Stimulated activated effector memory CD8-positive, alpha-beta T cell treated with anti-CD3 and anti-CD28 coated beads, Interleukin-12 subunit alpha, Interleukin-12 subunit beta, amount 100 ng/mL, for 72 hours (primary cell): ENCODE measurements around the gene GTF2A1L.
"Not testable (repeated sequence)": the region's sequence is repeated elsewhere in the genome, so short reads cannot be mapped to it uniquely, and the experiment has no call there.

ENCODE experiments used
- ATAC-seq: fragments of 150-1000 bp; cut with Tn5 transposase; 2 replicates; pipeline ENCODE4 v1.10.0; 2021
- DNase-seq, 2 donors: peaks; one replicate each; pipeline ENCODE4 v3.0.0; 2021 to 2022; ENCODE audit warnings: low spot score in 2 of 2
- H3K27ac Mint-ChIP-seq: one replicate; pipeline ENCODE4 v1.8.0; 2022; ENCODE audit warnings: mild to moderate bottlenecking, mixed read lengths
- H3K36me3 Mint-ChIP-seq: one replicate; pipeline ENCODE4 v1.8.0; 2022; ENCODE audit warnings: mild to moderate bottlenecking, mixed read lengths
- H3K4me1 Mint-ChIP-seq: one replicate; pipeline ENCODE4 v1.8.0; 2022; ENCODE audit warnings: mixed read lengths
- H3K4me3 Mint-ChIP-seq: one replicate; pipeline ENCODE4 v1.8.0; 2022; ENCODE audit warnings: mild to moderate bottlenecking, mixed read lengths
- H3K9me3 Mint-ChIP-seq: one replicate; pipeline ENCODE4 v1.8.0; 2022; ENCODE audit warnings: mixed read lengths

Gene GTF2A1L

DNA sequence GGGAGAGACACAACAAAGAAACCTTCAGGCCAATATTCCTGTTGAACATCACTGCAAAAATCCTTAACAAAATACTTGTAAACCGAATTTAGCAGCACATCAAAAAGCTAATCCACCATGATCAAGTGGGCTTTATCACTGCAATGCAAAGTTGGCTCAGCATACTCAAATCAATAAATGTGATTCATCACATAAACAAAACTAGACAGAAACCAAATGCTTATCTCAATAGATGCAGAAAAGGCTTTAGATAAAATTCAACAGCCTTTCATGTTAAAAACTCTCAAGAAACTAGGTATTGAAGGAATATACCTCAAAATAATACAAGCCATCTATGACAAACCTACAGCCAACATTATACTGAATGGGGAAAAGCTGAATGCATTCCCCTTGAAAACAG lies 20.6 kb downstream of the GTF2A1L start:
- peaks cover 9% of the 10 kb centered on the region for H3K9me3 Mint-ChIP-seq
- H3K4me3 Mint-ChIP-seq = no peak overlapping the region
- ATAC-seq (no peak), DNase-seq (no peak)
- no peak overlapping the region for H3K27ac Mint-ChIP-seq
- no peaks in the 10 kb centered on the region for H3K4me1 Mint-ChIP-seq
- no peaks in the 10 kb centered on the region for H3K36me3 Mint-ChIP-seq

DNA sequence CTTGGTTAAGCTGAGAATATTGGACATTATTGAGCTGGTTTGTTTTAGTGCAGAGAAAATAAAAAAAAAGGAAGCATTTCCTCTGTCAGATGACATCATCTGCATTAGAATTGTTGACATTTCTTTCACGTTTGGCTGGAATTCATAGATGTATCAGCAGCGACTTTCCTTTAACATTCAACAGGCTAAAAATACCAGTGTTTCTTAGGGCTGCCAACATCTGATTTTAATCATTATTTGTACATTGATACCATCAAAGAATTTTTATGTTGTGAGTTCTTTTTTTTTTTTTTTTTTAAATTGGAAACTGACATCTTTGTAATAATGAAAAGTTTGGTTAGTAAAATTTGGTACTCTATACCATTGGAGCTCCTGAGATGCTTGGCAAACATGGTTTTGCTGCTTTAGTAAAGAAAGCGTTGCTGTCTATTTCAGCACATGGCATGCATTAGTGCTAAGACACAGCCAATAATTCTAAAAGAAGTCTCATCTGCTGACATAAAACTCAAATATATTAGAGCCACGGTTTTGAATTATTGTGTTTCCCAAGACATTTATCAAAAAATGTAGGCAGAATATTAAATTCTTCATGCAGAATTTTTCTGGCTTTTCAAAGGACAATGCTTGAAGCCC lies 33.6 kb downstream of the GTF2A1L start:
- H3K4me3 Mint-ChIP-seq = no peak overlapping the region
- DNase-seq = no peak
- no peak overlapping the region for H3K27ac Mint-ChIP-seq
- no peaks in the 10 kb centered on the region for H3K36me3 Mint-ChIP-seq
- no peaks in the 10 kb centered on the region for H3K9me3 Mint-ChIP-seq
- no peaks in the 10 kb centered on the region for H3K4me1 Mint-ChIP-seq
- ATAC-seq = no peak

DNA sequence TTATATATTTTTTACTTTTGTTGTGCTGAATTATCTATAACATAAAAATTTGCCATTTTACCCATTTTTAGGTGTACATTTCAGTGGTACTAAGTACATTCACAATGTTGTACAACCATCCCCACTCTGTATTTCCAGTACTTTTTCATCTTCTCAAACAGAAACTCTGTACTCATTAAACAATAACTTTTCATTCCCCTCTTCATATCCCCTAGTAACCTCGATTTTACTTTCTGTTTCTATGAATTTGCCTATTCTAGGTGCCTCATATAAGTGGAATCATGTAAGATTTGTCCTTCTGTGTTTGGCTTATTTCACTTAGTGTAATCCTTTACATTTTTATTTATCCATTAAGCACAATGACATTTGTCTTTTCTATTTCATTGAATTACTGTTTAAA lies 51.3 kb downstream of the GTF2A1L start:
- Mint-ChIP-seq H3K9me3 (no peaks in the 10 kb centered on the region), H3K4me3 (no peak overlapping the region), H3K4me1 (no peaks in the 10 kb centered on the region), H3K36me3 (no peaks in the 10 kb centered on the region), H3K27ac (no peak overlapping the region)
- DNase-seq = no peak
- no peak for ATAC-seq

DNA sequence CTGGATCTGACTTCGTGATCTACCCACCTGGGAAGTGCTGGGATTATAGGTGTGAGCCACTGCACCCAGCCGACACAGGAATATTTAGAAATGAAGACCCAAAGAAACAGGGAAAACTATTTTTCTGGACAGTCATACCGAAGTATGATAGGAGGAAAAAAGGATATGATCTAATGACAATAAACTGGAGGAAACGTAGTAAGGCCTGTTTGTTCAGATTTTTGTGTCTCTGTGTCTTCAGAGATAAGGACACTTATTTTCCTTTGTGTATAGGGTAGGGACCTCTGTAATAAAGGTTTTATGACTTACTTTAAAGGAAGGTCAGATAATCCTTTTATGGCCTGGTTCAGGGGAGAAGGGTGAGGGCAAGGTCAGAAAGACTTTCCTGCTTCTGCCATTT lies 55.9 kb downstream of the GTF2A1L start:
- ATAC-seq (no peak), DNase-seq (no peak)
- no peaks in the 10 kb centered on the region for H3K9me3 Mint-ChIP-seq
- no peak overlapping the region for H3K4me3 Mint-ChIP-seq
- H3K4me1 Mint-ChIP-seq = no peaks in the 10 kb centered on the region
- H3K27ac Mint-ChIP-seq = no peak overlapping the region
- no peaks in the 10 kb centered on the region for H3K36me3 Mint-ChIP-seq

DNA sequence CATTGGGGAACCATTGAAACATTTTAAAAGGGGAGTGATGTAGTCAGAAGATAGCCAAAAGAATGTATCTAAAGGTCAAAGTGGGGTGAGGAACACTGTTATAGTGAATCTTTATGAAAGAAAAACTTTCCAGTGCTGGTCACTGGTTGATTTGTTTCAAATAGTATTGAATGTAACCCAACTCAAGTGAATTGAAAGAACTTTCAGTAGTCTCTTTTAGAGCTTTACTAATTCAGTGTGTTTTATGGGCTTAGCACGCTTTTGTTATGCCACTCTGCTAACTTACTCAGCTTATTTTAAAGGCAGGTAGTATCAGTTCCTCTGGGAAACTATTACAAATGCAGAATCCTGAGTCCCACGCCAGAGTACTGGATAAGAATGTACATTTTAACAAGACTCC lies 57.3 kb downstream of the GTF2A1L start:
- Mint-ChIP-seq H3K27ac (no peak overlapping the region), H3K9me3 (no peaks in the 10 kb centered on the region), H3K36me3 (no peaks in the 10 kb centered on the region), H3K4me1 (no peaks in the 10 kb centered on the region), H3K4me3 (no peak overlapping the region)
- no peak for ATAC-seq
- DNase-seq = no peak

DNA sequence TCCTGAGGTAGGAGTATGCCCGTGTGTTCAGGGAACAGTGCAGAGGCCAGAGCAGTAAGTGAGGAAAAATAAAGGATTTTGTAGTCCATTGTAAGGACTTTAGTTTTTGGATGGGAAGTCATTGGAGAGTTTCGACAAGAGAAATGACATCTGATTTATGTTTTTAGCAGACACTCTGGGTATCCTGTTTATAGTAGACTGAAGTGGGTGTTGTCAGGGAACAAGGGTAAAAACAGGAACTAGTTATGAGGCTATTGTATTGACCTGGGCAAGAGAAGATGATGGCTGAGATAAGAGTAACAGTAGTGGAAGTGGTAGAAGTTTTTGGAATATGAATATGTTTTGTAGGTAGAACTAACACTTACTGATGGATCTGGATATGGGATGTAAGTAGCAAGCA lies 59.8 kb downstream of the GTF2A1L start:
- H3K27ac Mint-ChIP-seq = no peak overlapping the region
- H3K9me3 Mint-ChIP-seq = no peaks in the 10 kb centered on the region
- no peak overlapping the region for H3K4me3 Mint-ChIP-seq
- no peak for ATAC-seq
- H3K36me3 Mint-ChIP-seq = no peaks in the 10 kb centered on the region
- no peaks in the 10 kb centered on the region for H3K4me1 Mint-ChIP-seq
- no peak for DNase-seq

DNA sequence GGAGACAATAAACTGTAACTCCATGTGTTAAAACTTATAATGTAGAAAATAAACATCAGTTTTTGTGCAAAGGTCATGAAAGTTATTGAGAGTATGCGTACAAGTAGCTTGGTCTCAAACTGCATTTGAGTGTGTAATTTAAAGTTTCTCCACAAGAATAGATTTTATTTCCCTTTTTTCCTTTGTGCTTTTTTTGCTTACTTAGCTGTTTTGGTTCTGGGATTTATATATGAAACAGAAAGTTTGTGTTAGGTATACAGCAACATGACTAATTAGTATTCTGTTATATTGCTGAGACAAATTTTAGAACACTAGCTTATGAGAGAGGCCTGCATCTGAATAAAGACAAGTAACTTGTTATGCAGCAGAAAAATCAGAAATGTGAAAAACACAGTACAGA lies 67.5 kb downstream of the GTF2A1L start:
- ATAC-seq = no peak
- Mint-ChIP-seq H3K9me3 (no peaks in the 10 kb centered on the region), H3K4me3 (no peak overlapping the region), H3K27ac (no peak overlapping the region), H3K36me3 (no peaks in the 10 kb centered on the region), H3K4me1 (no peaks in the 10 kb centered on the region)
- no peak for DNase-seq

DNA sequence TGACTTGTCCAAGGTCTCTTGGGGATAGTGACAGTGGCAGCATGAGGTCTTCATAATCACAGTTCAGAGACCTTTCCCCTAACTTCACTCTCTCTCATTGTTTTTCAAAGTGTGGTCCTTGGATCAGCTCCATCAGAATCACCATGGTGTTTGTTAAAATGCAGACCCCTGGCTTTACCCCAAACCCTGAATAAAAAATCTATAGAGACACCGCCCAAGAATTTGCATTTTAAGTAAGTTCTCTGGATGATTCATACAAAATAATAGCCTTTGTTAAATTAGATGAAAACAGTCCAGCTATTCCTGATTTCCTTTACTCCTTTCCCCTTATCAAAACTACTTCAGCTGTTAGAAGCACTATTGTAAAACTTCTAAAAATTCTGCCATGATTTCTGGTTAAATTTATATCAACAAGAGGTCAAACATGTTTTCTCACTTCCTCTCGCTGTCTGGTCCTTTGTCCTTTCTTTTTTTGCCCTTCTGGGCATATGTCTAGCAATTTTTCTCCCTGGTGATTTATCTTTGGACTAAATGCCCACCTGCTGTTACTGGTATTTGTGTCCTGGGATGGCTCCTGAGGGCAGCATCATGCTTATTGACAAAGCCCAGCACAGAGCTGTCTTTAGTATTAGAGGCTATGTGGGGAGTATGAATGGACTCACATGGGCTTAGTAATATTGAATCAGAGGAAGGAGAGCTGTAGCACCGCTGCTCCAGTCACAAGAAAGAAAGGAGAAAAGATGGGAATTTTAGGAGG lies 74.5 kb downstream of the GTF2A1L start:
- Mint-ChIP-seq H3K4me1 (no peaks in the 10 kb centered on the region), H3K36me3 (no peaks in the 10 kb centered on the region), H3K27ac (no peak overlapping the region), H3K9me3 (no peaks in the 10 kb centered on the region), H3K4me3 (no peak overlapping the region)
- ATAC-seq (no peak), DNase-seq (no peak)

DNA sequence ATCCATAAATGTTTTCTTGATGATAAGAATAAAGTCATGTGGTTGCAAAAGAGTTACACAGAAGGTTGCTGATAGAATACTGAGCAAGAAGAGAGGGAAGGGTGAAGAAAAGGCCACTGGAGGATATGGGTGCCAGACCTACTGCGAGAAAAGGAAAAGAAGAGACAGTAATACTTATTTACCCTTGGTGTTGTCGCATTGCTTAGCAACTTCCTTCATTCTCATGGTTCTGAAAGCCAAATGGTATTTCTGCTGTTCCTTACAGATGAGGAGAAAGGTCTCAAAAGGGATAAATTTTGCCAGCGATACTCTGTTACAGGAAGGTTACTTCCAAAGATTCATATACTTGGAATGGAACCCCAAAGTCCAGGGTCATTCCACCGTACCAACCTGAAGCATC lies 75.4 kb downstream of the GTF2A1L start:
- H3K4me3 Mint-ChIP-seq = no peak overlapping the region
- H3K27ac Mint-ChIP-seq = no peak overlapping the region
- DNase-seq = no peak
- no peaks in the 10 kb centered on the region for H3K36me3 Mint-ChIP-seq
- no peaks in the 10 kb centered on the region for H3K4me1 Mint-ChIP-seq
- no peak for ATAC-seq
- no peaks in the 10 kb centered on the region for H3K9me3 Mint-ChIP-seq

DNA sequence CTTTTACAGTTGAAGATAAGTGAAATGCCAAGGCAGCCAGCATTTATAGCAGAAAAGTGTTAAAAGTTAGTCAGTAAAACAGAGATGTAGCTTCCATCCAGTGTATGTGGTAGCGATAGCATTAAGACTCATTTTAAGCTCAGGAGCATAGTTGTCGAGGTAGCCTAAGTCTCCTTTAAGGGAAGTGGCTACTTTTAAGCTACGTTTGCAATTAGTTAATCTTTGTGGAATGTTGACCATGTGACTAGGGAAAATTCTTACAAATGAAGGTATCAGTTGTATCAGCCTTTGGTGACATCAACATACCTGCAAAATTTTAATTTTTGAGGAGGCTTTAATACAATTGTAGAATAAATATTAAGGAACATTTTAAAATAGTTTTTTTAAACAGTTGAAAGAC lies 76.0 kb downstream of the GTF2A1L start:
- Mint-ChIP-seq H3K4me3 (no peak overlapping the region), H3K4me1 (no peaks in the 10 kb centered on the region), H3K27ac (no peak overlapping the region), H3K36me3 (no peaks in the 10 kb centered on the region), H3K9me3 (no peaks in the 10 kb centered on the region)
- ATAC-seq (no peak), DNase-seq (no peak)

DNA sequence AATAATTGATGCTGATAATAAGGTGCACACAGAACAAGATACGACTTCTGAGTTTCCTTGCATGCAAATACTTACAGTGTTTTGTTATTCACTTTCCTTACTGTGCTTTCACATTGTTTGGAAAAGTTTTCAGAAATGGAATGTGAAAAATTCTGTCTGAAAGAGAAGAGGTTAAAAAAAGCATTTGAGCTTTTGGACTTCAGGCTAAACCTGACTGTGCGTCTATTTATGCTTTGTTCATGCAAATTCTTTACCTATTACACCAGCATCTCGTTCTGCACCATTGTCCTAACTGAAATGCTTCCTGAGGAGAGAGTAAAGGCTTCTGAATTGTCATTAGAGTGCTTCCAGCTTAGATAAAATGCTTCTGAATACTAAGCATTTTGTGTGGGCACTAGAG lies 76.5 kb downstream of the GTF2A1L start:
- Mint-ChIP-seq H3K9me3 (no peaks in the 10 kb centered on the region), H3K36me3 (no peaks in the 10 kb centered on the region), H3K4me1 (no peaks in the 10 kb centered on the region), H3K4me3 (no peak overlapping the region), H3K27ac (no peak overlapping the region)
- DNase-seq (no peak), ATAC-seq (no peak)

DNA sequence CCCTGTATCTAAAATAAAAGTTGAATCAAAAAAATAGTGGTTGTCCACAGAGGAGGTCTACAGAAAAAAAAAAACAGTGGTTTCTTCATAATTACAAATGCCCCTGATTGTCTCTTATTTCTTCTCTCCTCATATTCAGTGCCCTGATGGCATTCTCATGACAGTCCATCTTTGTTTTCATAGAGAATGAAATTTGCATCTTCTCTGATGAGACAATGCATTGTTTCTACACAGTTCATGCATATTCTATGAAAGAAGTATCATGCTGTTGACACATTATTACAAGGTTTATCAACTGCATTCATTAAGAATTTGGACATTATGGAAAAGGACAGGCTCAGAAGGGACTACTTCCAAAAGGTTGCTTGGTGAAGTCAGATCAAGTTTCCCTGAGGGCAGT lies 78.3 kb downstream of the GTF2A1L start:
- no peak for ATAC-seq
- no peaks in the 10 kb centered on the region for H3K9me3 Mint-ChIP-seq
- no peak overlapping the region for H3K27ac Mint-ChIP-seq
- no peaks in the 10 kb centered on the region for H3K36me3 Mint-ChIP-seq
- no peak overlapping the region for H3K4me3 Mint-ChIP-seq
- no peak for DNase-seq
- no peaks in the 10 kb centered on the region for H3K4me1 Mint-ChIP-seq

DNA sequence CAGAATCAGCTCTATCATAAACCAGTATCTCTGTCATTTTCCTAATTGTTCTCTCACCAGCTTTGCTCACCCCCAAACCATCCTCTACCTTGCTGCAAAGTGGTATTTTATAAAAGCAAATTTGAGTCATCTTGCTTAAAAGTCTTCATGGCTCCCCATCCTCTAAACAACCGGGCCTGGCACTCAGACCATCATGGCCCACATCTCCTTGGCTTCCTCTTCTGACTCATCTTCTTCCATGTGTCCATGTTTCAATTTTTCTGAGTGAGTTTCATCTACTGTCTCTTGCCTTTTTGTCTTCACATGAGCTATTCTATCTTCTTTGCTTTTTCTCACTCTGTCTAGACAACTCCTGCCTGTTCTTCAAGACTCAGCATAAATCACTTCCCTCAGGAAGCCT lies 79.2 kb downstream of the GTF2A1L start:
- no peak overlapping the region for H3K27ac Mint-ChIP-seq

DNA sequence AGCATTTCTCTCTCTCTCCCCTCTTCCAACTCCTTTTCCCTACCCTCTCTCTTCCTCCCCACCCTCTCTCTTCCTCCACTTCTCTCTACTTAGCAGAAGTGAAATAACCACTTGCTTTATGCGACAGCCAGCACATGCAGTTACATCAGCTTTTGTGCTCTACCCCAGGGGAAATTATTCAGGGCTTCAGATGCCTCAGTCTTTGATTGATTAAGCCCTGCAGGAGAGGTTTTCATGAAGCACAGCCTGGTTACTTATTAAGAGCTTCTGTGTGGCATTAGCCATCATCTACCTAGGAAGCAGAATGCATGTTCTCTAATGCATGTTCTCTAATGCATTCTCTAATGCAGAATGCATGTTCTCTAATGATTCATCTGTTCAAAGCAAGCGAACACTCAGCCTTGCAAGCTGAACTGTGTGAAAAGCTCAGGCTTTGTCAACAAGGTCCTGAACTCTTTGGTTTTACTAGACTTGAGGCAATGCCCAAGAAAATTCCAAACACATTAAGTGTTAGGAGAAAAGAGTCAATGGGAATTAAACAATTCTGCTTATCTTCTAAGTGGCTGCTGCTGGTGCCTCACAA lies 81.8 kb downstream of the GTF2A1L start:
- no peaks in the 10 kb centered on the region for H3K9me3 Mint-ChIP-seq
- H3K4me3 Mint-ChIP-seq = no peak overlapping the region
- no peak overlapping the region for H3K27ac Mint-ChIP-seq
- no peak for ATAC-seq
- H3K36me3 Mint-ChIP-seq = no peaks in the 10 kb centered on the region
- DNase-seq = no peak
- H3K4me1 Mint-ChIP-seq = no peaks in the 10 kb centered on the region

More for the DNA sequence above, 79.2 kb downstream of the GTF2A1L start:
- Mint-ChIP-seq H3K4me1 (no peaks in the 10 kb centered on the region), H3K4me3 (no peak overlapping the region), H3K9me3 (no peaks in the 10 kb centered on the region), H3K36me3 (no peaks in the 10 kb centered on the region)
- ATAC-seq = no peak
- DNase-seq = no peak

DNA sequence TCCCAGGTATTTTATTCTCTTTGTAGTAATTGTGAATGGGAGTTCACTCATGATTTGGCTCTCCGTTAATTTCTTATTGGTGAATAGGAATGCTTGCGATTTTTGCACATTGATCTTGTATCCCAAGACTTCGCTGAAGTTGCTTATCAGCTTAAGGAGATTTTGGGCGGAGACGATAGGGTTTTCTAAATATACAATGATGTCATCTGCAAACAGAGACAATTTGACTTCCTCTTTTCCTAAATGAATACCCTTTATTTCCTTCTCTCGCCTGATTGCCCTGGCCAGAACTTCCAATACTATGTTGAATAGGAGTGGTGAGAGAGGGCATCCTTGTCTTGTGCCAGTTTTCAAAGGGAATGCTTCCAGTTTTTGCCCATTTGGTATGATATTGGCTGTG lies 86.0 kb downstream of the GTF2A1L start:
- H3K4me1 Mint-ChIP-seq, ATAC-seq, H3K36me3 Mint-ChIP-seq, H3K9me3 Mint-ChIP-seq, H3K27ac Mint-ChIP-seq, H3K4me3 Mint-ChIP-seq, DNase-seq: not testable (repeated sequence)

DNA sequence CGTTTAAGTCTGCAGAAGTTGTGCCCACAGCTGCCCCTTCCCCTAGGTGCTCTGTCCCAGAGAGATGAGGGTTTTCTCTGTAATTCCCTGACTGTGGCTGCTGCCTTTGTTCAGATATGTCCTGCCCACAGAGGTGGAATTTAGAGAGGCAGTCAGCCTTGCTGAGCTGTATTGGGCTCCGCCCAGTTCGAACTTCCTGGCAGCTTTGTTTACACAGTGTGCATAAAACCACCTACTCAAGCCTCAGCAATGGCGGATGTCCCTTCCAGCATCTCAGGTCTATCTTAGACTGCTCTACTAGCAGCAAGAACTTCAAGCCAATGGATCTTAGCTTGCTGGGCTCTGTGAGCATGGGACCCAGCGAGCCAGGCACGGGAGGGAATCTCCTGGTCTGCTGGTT lies 89.8 kb downstream of the GTF2A1L start:
- H3K4me1 Mint-ChIP-seq = no peaks in the 10 kb centered on the region
- no peak overlapping the region for H3K4me3 Mint-ChIP-seq
- H3K9me3 Mint-ChIP-seq = peaks cover 2% of the 10 kb centered on the region
- H3K36me3 Mint-ChIP-seq = no peaks in the 10 kb centered on the region
- DNase-seq = no peak
- ATAC-seq = no peak
- no peak overlapping the region for H3K27ac Mint-ChIP-seq
